Activated T-helper 2 cell treated with anti-CD3 and anti-CD28 coated beads, Interferon-gamma antibody, Interleukin-2, Interleukin-4, amounts not matched to agents 10 μg/mL and 5 μg/mL and 100 μg/mL, durations not matched to agents 14 hours and 24 hours and 36 hours (primary cell): ENCODE measurements around the gene PLCB1. TPM values are rescaled to one million over a fixed set of nuclear protein-coding genes. Genes with fewer than 3 reads are reported as not detected.

Experiments
- DNase-seq: peaks from one replicate; pipeline ENCODE4 v3.0.0; 2021; ENCODE audit warnings: low spot score
- H3K27ac Mint-ChIP-seq: one replicate; pipeline ENCODE4 v1.8.0; 2021; ENCODE audit warnings: mixed read lengths
- H3K27me3 Mint-ChIP-seq: one replicate; pipeline ENCODE4 v1.8.0; 2021; ENCODE audit warnings: low read depth, mixed read lengths
- H3K36me3 Mint-ChIP-seq: one replicate; pipeline ENCODE4 v1.8.0; 2021; ENCODE audit warnings: low read depth, mixed read lengths
- H3K4me1 Mint-ChIP-seq: one replicate; pipeline ENCODE4 v1.8.0; 2021; ENCODE audit warnings: low read depth, mixed read lengths
- H3K4me3 Mint-ChIP-seq: one replicate; pipeline ENCODE4 v1.8.0; 2021; ENCODE audit warnings: low read depth, mild to moderate bottlenecking, moderate library complexity, mixed read lengths
- H3K9me3 Mint-ChIP-seq: one replicate; pipeline ENCODE4 v1.8.0; 2021; ENCODE audit warnings: mixed read lengths
- intact Hi-C: fragments of 100-400 bp; cut with micrococcal nuclease; formaldehyde crosslinking; loops from one replicate; pipeline ENCODE4 v1.15.1; 2023
- total RNA-seq: library from RNA; stranded (reverse); gene quantifications from 2 replicates; pipeline ENCODE4 v1.2.3, GENCODE V29; 2022

The PLCB1 gene
- total RNA-seq, 1 donor from 2014 or later, result 2.6 TPM

GRCh38 chr20:8932192-8933165 is 800.4 kb downstream of the PLCB1 start:
- intact Hi-C loops, result no loop called here
- no peaks in the 10 kb centered on the region for H3K4me1 Mint-ChIP-seq
- H3K27me3 Mint-ChIP-seq, result no peaks in the 10 kb centered on the region
- H3K9me3 Mint-ChIP-seq, result peaks cover 3% of the 10 kb centered on the region
- H3K4me3 Mint-ChIP-seq, result no peak overlapping the region
- H3K36me3 Mint-ChIP-seq, result no peaks in the 10 kb centered on the region
- DNase-seq, result no peak
- H3K27ac Mint-ChIP-seq, result no peak overlapping the region

DNA sequence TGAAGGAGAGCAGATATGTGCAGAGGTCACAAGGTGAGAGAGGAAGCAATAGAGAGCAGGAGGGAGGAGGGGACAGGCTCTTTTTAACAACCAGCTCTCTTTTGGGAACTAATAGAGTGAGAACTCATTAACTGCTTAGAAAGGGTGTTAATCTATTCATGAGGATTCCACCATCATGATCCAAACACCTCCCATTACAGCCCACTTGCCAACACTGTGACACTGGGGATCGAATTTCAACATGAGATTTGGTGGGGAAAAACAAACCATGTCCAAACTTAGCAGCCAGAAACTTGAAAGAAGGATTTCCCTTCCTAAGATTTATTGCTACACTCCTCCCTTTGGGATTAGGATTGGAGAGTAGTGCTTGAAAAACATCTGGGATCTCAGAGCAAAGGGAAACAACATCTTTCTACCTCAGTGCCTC is 801.3 kb downstream of the PLCB1 start:
- Mint-ChIP-seq H3K36me3 (no peaks in the 10 kb centered on the region), H3K27me3 (no peaks in the 10 kb centered on the region), H3K4me1 (no peaks in the 10 kb centered on the region), H3K9me3 (peaks cover 3% of the 10 kb centered on the region), H3K4me3 (no peak overlapping the region), H3K27ac (no peak overlapping the region)
- DNase-seq, result no peak
- intact Hi-C loops, result no loop called here

GRCh38 chr20:8934362-8934761 is 802.3 kb downstream of the PLCB1 start:
- no peak for DNase-seq
- no peaks in the 10 kb centered on the region for H3K36me3 Mint-ChIP-seq
- no peak overlapping the region for H3K4me3 Mint-ChIP-seq
- H3K9me3 Mint-ChIP-seq, result peaks cover 3% of the 10 kb centered on the region
- no peaks in the 10 kb centered on the region for H3K4me1 Mint-ChIP-seq
- no peaks in the 10 kb centered on the region for H3K27me3 Mint-ChIP-seq
- H3K27ac Mint-ChIP-seq, result no peak overlapping the region
- intact Hi-C loops, result no loop called here

Other genes with a start within 250 kb of the PLCB1 start
- gene HAO1, start 191.8 kb upstream of the PLCB1 start, total RNA-seq, result not detected in 2 replicates
- gene TMX4, start 112.5 kb upstream of the PLCB1 start, total RNA-seq, result 30.0 and 31.1 TPM in 2 replicates